PC-3 (cell line): ENCODE data around the gene ATP8A2.

Experiments used
- EZH2 ChIP-seq: fragments of 300-600 bp; sonication (generic); IDR thresholded peaks from one replicate; pipeline ENCODE4 v1.6.1; 2017; ENCODE audit warnings: antibody characterized with exemption, mild to moderate bottlenecking, low read length; ENCODE audit not compliant: unreplicated experiment
- EZH2phosphoT487 ChIP-seq: fragments of 300-600 bp; sonication (generic); IDR thresholded peaks from 2 replicates; pipeline ENCODE4 v1.6.1; 2018; ENCODE audit warnings: mild to moderate bottlenecking, antibody characterized with exemption, low read length, borderline replicate concordance
- TF ChIP-seq, protein P1 (sequence below): fragments of 300-600 bp; sonication (generic); conservative IDR thresholded peaks from 2 replicates; pipeline ENCODE4 v1.5.1; 2017; ENCODE audit warnings: antibody characterized with exemption, low read depth, mild to moderate bottlenecking, low read length

DNA sequence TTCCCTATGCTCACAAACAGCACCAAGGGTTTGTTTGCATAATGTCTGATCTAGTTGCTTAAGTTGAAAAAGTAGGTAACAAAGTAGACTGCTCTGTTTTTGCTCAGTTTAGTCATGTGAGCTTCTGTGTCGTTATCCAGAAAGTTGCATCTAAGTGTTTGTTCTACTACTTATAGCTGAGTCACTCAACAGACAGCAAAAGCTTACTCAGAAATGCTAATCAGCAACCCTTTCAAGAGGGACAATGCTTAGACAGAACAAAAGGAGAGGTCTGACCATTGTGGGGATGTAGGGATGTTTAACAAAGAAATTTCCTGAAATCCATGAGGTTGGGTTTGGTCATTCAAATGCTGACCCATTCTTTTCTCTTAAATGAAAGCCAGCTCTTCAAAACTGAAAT, 106.4 kb downstream of the ATP8A2 start:
- TF ChIP-seq, protein P1, sequence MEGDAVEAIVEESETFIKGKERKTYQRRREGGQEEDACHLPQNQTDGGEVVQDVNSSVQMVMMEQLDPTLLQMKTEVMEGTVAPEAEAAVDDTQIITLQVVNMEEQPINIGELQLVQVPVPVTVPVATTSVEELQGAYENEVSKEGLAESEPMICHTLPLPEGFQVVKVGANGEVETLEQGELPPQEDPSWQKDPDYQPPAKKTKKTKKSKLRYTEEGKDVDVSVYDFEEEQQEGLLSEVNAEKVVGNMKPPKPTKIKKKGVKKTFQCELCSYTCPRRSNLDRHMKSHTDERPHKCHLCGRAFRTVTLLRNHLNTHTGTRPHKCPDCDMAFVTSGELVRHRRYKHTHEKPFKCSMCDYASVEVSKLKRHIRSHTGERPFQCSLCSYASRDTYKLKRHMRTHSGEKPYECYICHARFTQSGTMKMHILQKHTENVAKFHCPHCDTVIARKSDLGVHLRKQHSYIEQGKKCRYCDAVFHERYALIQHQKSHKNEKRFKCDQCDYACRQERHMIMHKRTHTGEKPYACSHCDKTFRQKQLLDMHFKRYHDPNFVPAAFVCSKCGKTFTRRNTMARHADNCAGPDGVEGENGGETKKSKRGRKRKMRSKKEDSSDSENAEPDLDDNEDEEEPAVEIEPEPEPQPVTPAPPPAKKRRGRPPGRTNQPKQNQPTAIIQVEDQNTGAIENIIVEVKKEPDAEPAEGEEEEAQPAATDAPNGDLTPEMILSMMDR = no peak
- TF ChIP-seq EZH2phosphoT487 (no peak), EZH2 (no peak)
